Regular cardiac myocyte (primary cell): Measurements from ENCODE around the gene NAV2. TPM values are rescaled to one million over a fixed set of nuclear protein-coding genes. Genes with fewer than 3 reads are reported as not detected.

Source experiments
- total RNA-seq: library from RNA; depleted of rRNA; stranded (reverse); fragments of >200 nt; gene quantifications from 2 replicates; pipeline ENCODE4 v1.2.3, GENCODE V29; 2014

The NAV2 gene
- 6.7 and 6.8 TPM in 2 replicates for total RNA-seq

DNA sequence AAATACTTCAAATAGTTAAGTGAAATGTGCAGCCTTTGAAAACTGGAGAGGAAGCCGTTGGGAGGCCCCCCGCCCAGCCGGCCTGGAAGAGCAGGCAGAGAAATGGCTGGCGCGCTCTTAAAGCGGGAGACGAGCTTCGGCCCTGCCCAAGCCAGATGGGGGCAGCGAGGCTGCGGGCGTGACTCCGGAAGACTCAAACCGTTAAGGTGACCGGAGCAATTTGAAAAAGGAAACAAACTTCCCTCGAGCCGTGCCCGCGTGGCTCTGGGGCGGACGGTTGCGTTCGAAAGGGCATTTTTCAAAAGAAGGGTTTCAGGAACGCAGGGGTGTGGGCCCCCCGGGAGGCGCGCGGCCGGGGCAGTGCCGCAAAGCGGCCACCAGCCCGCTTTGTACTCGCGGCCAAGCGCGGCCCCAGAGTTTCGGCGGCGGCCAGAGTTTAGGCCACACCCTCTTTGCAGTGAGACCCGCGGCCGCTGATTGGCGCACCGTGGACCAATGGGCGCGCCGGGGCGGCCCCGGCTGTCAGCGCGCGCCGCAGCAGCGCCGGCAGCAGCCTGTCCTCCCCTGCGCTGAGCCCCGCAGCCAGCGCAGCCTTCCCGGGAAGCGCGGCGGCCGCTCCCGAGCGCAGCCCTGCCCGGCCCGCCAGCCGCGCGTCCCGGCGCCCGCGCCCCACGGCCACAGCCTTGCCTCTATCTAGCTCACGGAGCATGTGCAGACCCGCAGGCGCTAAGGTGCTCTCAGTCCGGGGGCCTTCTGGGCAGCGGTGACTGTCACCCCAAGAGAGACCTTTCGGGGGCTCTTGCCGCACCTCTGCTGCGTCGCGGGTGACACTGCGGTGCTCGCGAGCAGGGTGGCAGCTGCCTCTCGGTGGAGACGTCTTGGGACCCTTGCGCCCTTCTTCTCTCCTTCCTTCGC, at the start of gene NAV2:
Gene NAV2 (plus strand): TSS at position 557 of the 915 bp plus-strand sequence. CDS start 859 bp downstream, outside the sequence.

GRCh38 chr11:20160425-20161229, 448.0 kb downstream of the NAV2 start, which contains the start of gene DBX1:
TSS of gene DBX1 (minus strand) at chr11:20160475. CDS start at chr11:20160324, 151 bp downstream.

